Endothelial cell of umbilical vein (primary cell): ENCODE data around the gene MASP2. TPM values are rescaled to one million over a fixed set of nuclear protein-coding genes. Genes with fewer than 3 reads are reported as not detected.

Experiments used
- BruUV-seq: library from RNA; stranded (reverse); fragments of 400-500 nt; replicated peaks from 2 replicates; lab custom pipeline; 2021; lab: Mats Ljungman, UMichigan
- CTCF ChIA-PET: fragments of 300-600, 350-600 bp; sonication (Branson Sonifier 250); formaldehyde crosslinking; loops from one replicate; lab custom pipeline; 2021; ENCODE audit warnings: antibody characterized with exemption, inconsistent platforms; lab: Charles Lee
- POLR2A ChIA-PET: fragments of 300-600, 350-600 bp; sonication (Branson Sonifier 250); formaldehyde crosslinking; loops from one replicate; lab custom pipeline; 2021; ENCODE audit warnings: antibody characterized with exemption, inconsistent platforms; lab: Charles Lee
- DNase-seq: peaks from one replicate; pipeline ENCODE4 v3.0.0-alpha.2; 2011; ENCODE audit warnings: low read depth, low spot score
- FAIRE-seq: peaks from 2 replicates; lab custom pipeline; 2011; peaks lifted over from hg19 to GRCh38; lab: Jason Lieb, UNC
- H2AFZ ChIP-seq: 2 replicates; pipeline ENCODE4 v1.6.0; 2012; ENCODE audit warnings: low read depth, low read length, control low read depth, inconsistent platforms
- H3K27ac ChIP-seq: 2 replicates; pipeline ENCODE4 v1.5.1; 2011; ENCODE audit warnings: low read depth, mild to moderate bottlenecking, control low read depth, low read length, moderate library complexity; ENCODE audit not compliant: insufficient read depth
- H3K27me3 ChIP-seq, 2 experiments: 2 replicates each; pipeline versions ENCODE4 v1.6.0 to v1.6.1; 2011; ENCODE audit warnings: low read length in 2 of 2, mixed read lengths in 1 of 2; ENCODE audit not compliant: control insufficient read depth in 2 of 2, insufficient read depth in 2 of 2
- H3K36me3 ChIP-seq, 2 experiments: 2 replicates in 1 of 2; 3 replicates in 1 of 2; pipeline ENCODE4 v1.5.1; 2011; ENCODE audit warnings: low read length in 2 of 2, mild to moderate bottlenecking in 1 of 2, moderate library complexity in 1 of 2; ENCODE audit not compliant: control insufficient read depth in 2 of 2, insufficient read depth in 2 of 2; ENCODE audit errors: extremely low read depth in 1 of 2
- H3K4me1 ChIP-seq: 3 replicates; pipeline ENCODE4 v1.5.1; 2011; ENCODE audit warnings: mild to moderate bottlenecking, low read length; ENCODE audit not compliant: control insufficient read depth, insufficient read depth; ENCODE audit errors: extremely low read depth
- H3K4me2 ChIP-seq: 2 replicates; pipeline ENCODE4 v1.6.1; 2011; ENCODE audit warnings: low read length, control low read depth, mixed read lengths; ENCODE audit not compliant: insufficient read depth
- H3K4me3 ChIP-seq, 3 experiments: fragments of 200-600 bp in 1 of 3; sonication (generic), shearing (Covaris generic) in 1 of 3; replicated peaks in 1 of 3; 2 replicates each; pipeline ENCODE4 v1.5.1; 2011 to 2016; ENCODE audit warnings: control low read depth in 3 of 3, low read length in 3 of 3, mild to moderate bottlenecking in 2 of 3, inconsistent platforms in 1 of 3, low read depth in 1 of 3, moderate library complexity in 1 of 3; ENCODE audit not compliant: insufficient read depth in 1 of 3
- H3K79me2 ChIP-seq: 2 replicates; pipeline ENCODE4 v1.6.0; 2012; ENCODE audit warnings: low read length, inconsistent platforms; ENCODE audit not compliant: control insufficient read depth, insufficient read depth
- H3K9ac ChIP-seq: replicated peaks from 2 replicates; pipeline ENCODE3; 2011; ENCODE audit warnings: low read length, control low read depth; ENCODE audit not compliant: insufficient read depth; ENCODE audit errors: extremely low read depth
- H3K9me1 ChIP-seq: replicated peaks from 3 replicates; pipeline ENCODE4 v1.6.0; 2011; ENCODE audit warnings: mild to moderate bottlenecking, low read length; ENCODE audit not compliant: control insufficient read depth, insufficient read depth; ENCODE audit errors: extremely low read depth
- H3K9me3 ChIP-seq: replicated peaks from 2 replicates; pipeline ENCODE4 v1.5.1; 2012; ENCODE audit warnings: low read length, inconsistent platforms; ENCODE audit not compliant: control insufficient read depth, insufficient read depth
- H4K20me1 ChIP-seq: replicated peaks from 2 replicates; pipeline ENCODE3; 2011; ENCODE audit warnings: mild to moderate bottlenecking, low read length; ENCODE audit not compliant: control insufficient read depth, insufficient read depth; ENCODE audit errors: extremely low read depth
- CTCF ChIP-seq, 2 donors: IDR thresholded peaks; 1 replicate in 1 of 2; 2 replicates in 1 of 2; pipeline ENCODE4 v1.5.1; 2011; ENCODE audit warnings: low read length in 2 of 2, mild to moderate bottlenecking in 2 of 2, moderate library complexity in 2 of 2, control low read depth in 1 of 2, inconsistent platforms in 1 of 2, low read depth in 1 of 2; ENCODE audit not compliant: insufficient read depth in 1 of 2; ENCODE audit errors: extremely low read depth in 1 of 2
- EZH2 ChIP-seq: IDR thresholded peaks from 2 replicates; pipeline ENCODE4 v1.6.1; 2012; ENCODE audit warnings: borderline replicate concordance, low read depth, mild to moderate bottlenecking, moderate library complexity, low read length, inconsistent platforms; ENCODE audit not compliant: severe bottlenecking
- GATA2 ChIP-seq: IDR thresholded peaks from 2 replicates; pipeline ENCODE4 v1.7.0; 2011; ENCODE audit warnings: low read depth, mild to moderate bottlenecking, moderate library complexity, mixed read lengths, low read length; ENCODE audit not compliant: insufficient read length, insufficient read depth
- JUN ChIP-seq: IDR thresholded peaks from 2 replicates; pipeline ENCODE4 v1.6.1; 2011; ENCODE audit warnings: borderline replicate concordance, low read depth; ENCODE audit not compliant: insufficient read length, insufficient read depth
- MAX ChIP-seq: IDR thresholded peaks from 2 replicates; pipeline ENCODE4 v1.6.1; 2011; ENCODE audit not compliant: insufficient read depth, insufficient read length
- MYC ChIP-seq: IDR thresholded peaks from one replicate; pipeline ENCODE4 v1.6.1; 2011; ENCODE audit warnings: mild to moderate bottlenecking, low read depth, low read length
- POLR2A ChIP-seq: IDR thresholded peaks from 2 replicates; pipeline ENCODE4 v1.6.1; 2012; ENCODE audit warnings: low read depth, mild to moderate bottlenecking, control low read depth, low read length
- POLR2AphosphoS5 ChIP-seq: IDR thresholded peaks from 2 replicates; pipeline ENCODE4 v1.6.1; 2012; ENCODE audit warnings: low read depth, mild to moderate bottlenecking, control low read depth, low read length, moderate library complexity; ENCODE audit not compliant: insufficient read depth
- dilution Hi-C: fragments of 300-500 bp; cut with MboI; formaldehyde crosslinking; loops from one replicate; pipeline ENCODE4 v1.15.0; 2019; ENCODE audit warnings: low sequenced_read_pairs; ENCODE audit not compliant: extremely low pct_ligation_motif_present
- intact Hi-C: fragments of 100-400 bp; cut with micrococcal nuclease; formaldehyde crosslinking; loops from one replicate; pipeline ENCODE4 v1.10.0; 2022
- polyA plus RNA-seq, 4 experiments: library from polyadenylated mRNA; depleted of rRNA in 3 of 4; stranded (reverse) in 3 of 4; unstranded in 1 of 4; fragments of >200 nt; gene quantifications; 2 replicates each; pipeline versions ENCODE4 v1.2.1 to v1.2.3, GENCODE V29; 2011 to 2012; ENCODE audit warnings: missing spikeins in 1 of 4
- total RNA-seq: library from RNA; stranded (reverse); gene quantifications from 2 replicates; pipeline ENCODE4 v1.2.3, GENCODE V29; 2021

The MASP2 gene
- total and polyA plus RNA-seq, 2 donors (not counting 3 experiments of a cell fraction or from before 2014, with no cell fraction given): 0.53 TPM; not detected in 1

GRCh38 chr1:11053758-11054137, 6.7 kb upstream of the MASP2 start:
- Histone ChIP-seq H3K4me3 (no peak overlapping the region), H3K9me3 (no peaks in the 10 kb centered on the region), H3K4me1 (peaks cover 4% of the 10 kb centered on the region), H3K4me2 (no peak overlapping the region), H3K9me1 (no peaks in the 10 kb centered on the region), H4K20me1 (no peaks in the 10 kb centered on the region), H2AFZ (no peak overlapping the region), H3K9ac (no peak overlapping the region), H3K27ac (no peak overlapping the region), H3K79me2 (peaks cover 5% of the 10 kb centered on the region), H3K36me3 (peaks cover 0 to 12% of the 10 kb centered on the region in 2 experiments), H3K27me3 (no peaks in the 10 kb centered on the region)
- FAIRE-seq (no peak), DNase-seq (no peak)
- ChIA-PET POLR2A (interaction anchor here (1.0 kb wide), 1 partner anchor 36 kb away, joined by 3 read pairs; no protein-coding TSS in a partner anchor), CTCF (interaction anchor here (1.6 to 8.5 kb wide), 2 partner anchors 16 to 17 kb away, joined by 9 to 77 read pairs; no protein-coding TSS in a partner anchor)
- intact Hi-C loops (no loop called here), dilution Hi-C loops (no loop called here)
- BruUV-seq: no TSS peak
- TF ChIP-seq MAX (no peak), MYC (no peak), POLR2AphosphoS5 (no peak), JUN (no peak), GATA2 (no peak), POLR2A (peak; percentile 8), EZH2 (no peak), CTCF (IDR thresholded peaks at IDR 0.05; ENCODE audit: extremely low read depth in 1 of 2, insufficient read depth in 1 of 2, low read depth in 1 of 2, low read length in 2 of 2) (no peak)
